Measurements from ENCODE around the gene FMNL2.

Gene FMNL2

GRCh38 chr2:152405206-152406118 lies 70.5 kb downstream of the FMNL2 start:
- DNase-seq, result no peak

GRCh38 chr2:152406119-152406835 lies 71.3 kb downstream of the FMNL2 start:
- no peak for DNase-seq

- no peak for DNase-seq
Measured at GRCh38 chr2:152406836-152407161, 71.8 kb downstream of the FMNL2 start.

- DNase-seq, result peak; percentile 38 to 70
Measured at GRCh38 chr2:152407204-152407721, 72.3 kb downstream of the FMNL2 start.

GRCh38 chr2:152407806-152408205 lies 72.8 kb downstream of the FMNL2 start:
- no peak for DNase-seq

- DNase-seq, result no peak
Measured at GRCh38 chr2:152408254-152408653, 73.3 kb downstream of the FMNL2 start.

- DNase-seq, result no peak
Measured at GRCh38 chr2:152409386-152410164, 74.6 kb downstream of the FMNL2 start.

GRCh38 chr2:152410165-152410597 lies 75.2 kb downstream of the FMNL2 start:
- no peak for DNase-seq

- no peak for DNase-seq
Measured at GRCh38 chr2:152411154-152411553, 76.2 kb downstream of the FMNL2 start.

- DNase-seq, result peak in 1 of 2 donors; percentile 39
Measured at GRCh38 chr2:152413228-152414030, 78.5 kb downstream of the FMNL2 start.

- DNase-seq, result no peak
Measured at GRCh38 chr2:152415231-152415642, 80.3 kb downstream of the FMNL2 start.

GRCh38 chr2:152415796-152416195 lies 80.8 kb downstream of the FMNL2 start:
- no peak for DNase-seq

- DNase-seq, result peak in 1 of 2 donors; percentile 73
Measured at GRCh38 chr2:152418688-152419087, 83.7 kb downstream of the FMNL2 start.

GRCh38 chr2:152419944-152420343 lies 85.0 kb downstream of the FMNL2 start:
- no peak for DNase-seq

- DNase-seq, result peak in 1 of 2 donors; percentile 64
Measured at GRCh38 chr2:152420363-152420762, 85.4 kb downstream of the FMNL2 start.

- DNase-seq, result no peak
Measured at GRCh38 chr2:152420936-152421335, 86.0 kb downstream of the FMNL2 start.

GRCh38 chr2:152421521-152422370 lies 86.8 kb downstream of the FMNL2 start:
- DNase-seq, result peak in 1 of 2 donors; percentile 43

- DNase-seq, result no peak
Measured at GRCh38 chr2:152423684-152424083, 88.7 kb downstream of the FMNL2 start.

GRCh38 chr2:152425765-152426727 lies 91.1 kb downstream of the FMNL2 start:
- no peak for DNase-seq

GRCh38 chr2:152426801-152427200 lies 91.8 kb downstream of the FMNL2 start:
- DNase-seq, result no peak

Data from hippocampal formation (tissue), 2 donors.